ENCODE data around the gene SYN1.

SYN1 gene

DNA sequence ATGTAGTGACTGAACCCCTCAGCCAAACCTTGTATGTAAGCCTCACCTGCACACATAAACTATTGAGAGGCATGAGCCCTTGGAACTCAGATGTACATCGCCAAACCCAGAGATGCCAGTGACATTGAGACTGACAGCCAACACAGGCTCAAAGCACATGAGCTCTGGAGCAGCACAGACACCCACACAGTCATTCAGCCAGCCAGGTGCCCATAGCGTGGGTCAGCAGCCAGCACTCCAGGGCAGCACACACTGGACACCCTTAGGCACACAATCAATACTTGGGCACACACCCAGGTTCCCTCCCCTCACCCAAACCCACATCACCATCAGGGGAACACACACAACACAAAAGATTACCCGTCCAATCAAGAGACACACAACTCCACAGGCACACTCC lies 41.8 kb downstream of the SYN1 start:
- no peak for TF ChIP-seq NFIC (IDR thresholded peaks at IDR 0.05)
- no peak for TF ChIP-seq YY1 (IDR thresholded peaks at IDR 0.05; ENCODE audit: low read depth)
- TF ChIP-seq TCF12 (IDR thresholded peaks at IDR 0.05; ENCODE audit: low read depth), result no peak
- TF ChIP-seq EGR1 (IDR thresholded peaks at IDR 0.05), result no peak
- no peak for TF ChIP-seq TEAD4 (IDR thresholded peaks at IDR 0.05)
- TF ChIP-seq, protein P1, sequence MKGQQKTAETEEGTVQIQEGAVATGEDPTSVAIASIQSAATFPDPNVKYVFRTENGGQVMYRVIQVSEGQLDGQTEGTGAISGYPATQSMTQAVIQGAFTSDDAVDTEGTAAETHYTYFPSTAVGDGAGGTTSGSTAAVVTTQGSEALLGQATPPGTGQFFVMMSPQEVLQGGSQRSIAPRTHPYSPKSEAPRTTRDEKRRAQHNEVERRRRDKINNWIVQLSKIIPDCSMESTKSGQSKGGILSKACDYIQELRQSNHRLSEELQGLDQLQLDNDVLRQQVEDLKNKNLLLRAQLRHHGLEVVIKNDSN (IDR thresholded peaks at IDR 0.05), result no peak
- no peak for TF ChIP-seq CREB1 (IDR thresholded peaks at IDR 0.05; ENCODE audit: low read depth)
- TF ChIP-seq CEBPB (IDR thresholded peaks at IDR 0.05), result no peak
- TF ChIP-seq, protein P2, sequence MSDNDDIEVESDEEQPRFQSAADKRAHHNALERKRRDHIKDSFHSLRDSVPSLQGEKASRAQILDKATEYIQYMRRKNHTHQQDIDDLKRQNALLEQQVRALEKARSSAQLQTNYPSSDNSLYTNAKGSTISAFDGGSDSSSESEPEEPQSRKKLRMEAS (IDR thresholded peaks at IDR 0.05), result no peak
- no peak for TF ChIP-seq RAD21 (IDR thresholded peaks at IDR 0.05; ENCODE audit: low read depth)
- no peak for TF ChIP-seq TAF1 (IDR thresholded peaks at IDR 0.05; ENCODE audit: low read depth)
- TF ChIP-seq EP300 (IDR thresholded peaks at IDR 0.05; ENCODE audit: borderline replicate concordance), result no peak
- no peak for TF ChIP-seq ZBTB7A (IDR thresholded peaks at IDR 0.05; ENCODE audit: low read depth)
- TF ChIP-seq, protein P3, sequence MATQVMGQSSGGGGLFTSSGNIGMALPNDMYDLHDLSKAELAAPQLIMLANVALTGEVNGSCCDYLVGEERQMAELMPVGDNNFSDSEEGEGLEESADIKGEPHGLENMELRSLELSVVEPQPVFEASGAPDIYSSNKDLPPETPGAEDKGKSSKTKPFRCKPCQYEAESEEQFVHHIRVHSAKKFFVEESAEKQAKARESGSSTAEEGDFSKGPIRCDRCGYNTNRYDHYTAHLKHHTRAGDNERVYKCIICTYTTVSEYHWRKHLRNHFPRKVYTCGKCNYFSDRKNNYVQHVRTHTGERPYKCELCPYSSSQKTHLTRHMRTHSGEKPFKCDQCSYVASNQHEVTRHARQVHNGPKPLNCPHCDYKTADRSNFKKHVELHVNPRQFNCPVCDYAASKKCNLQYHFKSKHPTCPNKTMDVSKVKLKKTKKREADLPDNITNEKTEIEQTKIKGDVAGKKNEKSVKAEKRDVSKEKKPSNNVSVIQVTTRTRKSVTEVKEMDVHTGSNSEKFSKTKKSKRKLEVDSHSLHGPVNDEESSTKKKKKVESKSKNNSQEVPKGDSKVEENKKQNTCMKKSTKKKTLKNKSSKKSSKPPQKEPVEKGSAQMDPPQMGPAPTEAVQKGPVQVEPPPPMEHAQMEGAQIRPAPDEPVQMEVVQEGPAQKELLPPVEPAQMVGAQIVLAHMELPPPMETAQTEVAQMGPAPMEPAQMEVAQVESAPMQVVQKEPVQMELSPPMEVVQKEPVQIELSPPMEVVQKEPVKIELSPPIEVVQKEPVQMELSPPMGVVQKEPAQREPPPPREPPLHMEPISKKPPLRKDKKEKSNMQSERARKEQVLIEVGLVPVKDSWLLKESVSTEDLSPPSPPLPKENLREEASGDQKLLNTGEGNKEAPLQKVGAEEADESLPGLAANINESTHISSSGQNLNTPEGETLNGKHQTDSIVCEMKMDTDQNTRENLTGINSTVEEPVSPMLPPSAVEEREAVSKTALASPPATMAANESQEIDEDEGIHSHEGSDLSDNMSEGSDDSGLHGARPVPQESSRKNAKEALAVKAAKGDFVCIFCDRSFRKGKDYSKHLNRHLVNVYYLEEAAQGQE (IDR thresholded peaks at IDR 0.05; ENCODE audit: low read depth), result no peak
- no peak for TF ChIP-seq FOXM1 (IDR thresholded peaks at IDR 0.05; ENCODE audit: borderline replicate concordance, low read depth)

DNA sequence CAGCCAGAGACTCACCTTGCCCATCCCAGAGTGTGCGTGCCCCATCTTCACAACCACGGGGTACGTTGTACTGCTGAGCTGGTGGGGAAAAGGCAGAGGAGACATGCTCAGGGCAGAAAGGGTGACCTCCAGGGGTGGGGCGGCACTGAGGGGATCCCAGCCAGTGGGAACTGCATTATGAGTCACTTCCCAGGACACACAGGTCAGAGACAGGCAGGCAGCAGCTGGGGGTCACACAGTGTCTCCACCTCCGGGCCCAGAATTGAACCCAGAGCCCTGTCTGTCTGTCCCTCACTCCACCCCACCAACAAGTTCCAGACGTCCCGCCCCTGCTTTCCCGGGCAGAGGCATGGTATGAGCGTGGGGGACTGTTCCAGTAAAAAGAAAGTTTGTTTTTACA lies 42.2 kb downstream of the SYN1 start:
- TF ChIP-seq, protein P1 (IDR thresholded peaks at IDR 0.05), result no peak
- TF ChIP-seq NFIC (IDR thresholded peaks at IDR 0.05), result no peak
- no peak for TF ChIP-seq TEAD4 (IDR thresholded peaks at IDR 0.05)
- no peak for TF ChIP-seq RAD21 (IDR thresholded peaks at IDR 0.05; ENCODE audit: low read depth)
- TF ChIP-seq EGR1 (IDR thresholded peaks at IDR 0.05), result no peak
- no peak for TF ChIP-seq CREB1 (IDR thresholded peaks at IDR 0.05; ENCODE audit: low read depth)
- TF ChIP-seq FOXM1 (IDR thresholded peaks at IDR 0.05; ENCODE audit: borderline replicate concordance, low read depth), result no peak
- TF ChIP-seq YY1 (IDR thresholded peaks at IDR 0.05; ENCODE audit: low read depth), result no peak
- no peak for TF ChIP-seq TAF1 (IDR thresholded peaks at IDR 0.05; ENCODE audit: low read depth)
- no peak for TF ChIP-seq EP300 (IDR thresholded peaks at IDR 0.05; ENCODE audit: borderline replicate concordance)
- TF ChIP-seq, protein P2 (IDR thresholded peaks at IDR 0.05), result no peak
- TF ChIP-seq TCF12 (IDR thresholded peaks at IDR 0.05; ENCODE audit: low read depth), result no peak

DNA sequence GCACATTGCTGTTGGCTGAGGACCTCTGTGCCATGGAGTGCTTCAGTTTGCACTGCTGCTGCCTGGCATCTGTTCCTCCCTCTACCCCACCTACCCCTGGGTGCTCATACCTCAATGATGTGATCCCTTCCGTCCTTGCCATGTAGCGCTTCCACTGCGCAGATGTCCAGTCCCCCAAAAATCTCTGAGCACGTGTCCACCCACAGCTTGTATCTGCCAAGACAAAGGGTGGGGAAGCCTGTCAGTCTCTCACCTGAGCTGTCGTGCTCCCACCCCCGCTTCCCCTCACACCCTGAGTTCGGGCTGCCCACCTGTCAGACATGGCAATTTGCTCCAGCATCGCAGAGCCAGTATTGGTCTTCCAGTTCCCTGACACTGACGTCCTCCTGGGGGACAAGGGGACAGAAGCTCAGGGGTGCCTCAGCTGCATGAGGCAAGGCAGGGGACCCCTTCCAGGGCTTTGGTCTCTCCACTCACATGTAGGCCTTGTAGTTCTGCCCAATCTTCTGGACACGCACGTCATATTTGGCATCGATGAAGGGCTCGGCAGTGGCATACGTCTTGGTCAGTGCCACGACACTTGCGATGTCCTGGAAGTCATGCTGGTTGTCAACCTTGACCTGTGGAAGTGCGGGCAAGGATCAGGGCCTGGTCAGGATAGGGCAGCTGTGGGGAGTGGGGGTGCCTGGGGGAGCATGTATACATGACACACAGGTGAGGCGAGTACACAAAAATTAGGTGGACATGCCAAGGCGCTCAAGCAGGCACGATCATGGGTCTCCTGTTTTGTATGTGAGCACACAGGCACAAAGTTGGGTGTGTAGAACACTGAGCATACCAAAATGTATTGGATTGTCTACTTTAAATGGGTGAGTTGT lies 43.4 kb downstream of the SYN1 start:
- TF ChIP-seq RAD21 (IDR thresholded peaks at IDR 0.05; ENCODE audit: low read depth), result no peak
- no peak for TF ChIP-seq TEAD4 (IDR thresholded peaks at IDR 0.05)
- no peak for TF ChIP-seq TAF1 (IDR thresholded peaks at IDR 0.05; ENCODE audit: low read depth)
- TF ChIP-seq, protein P3 (IDR thresholded peaks at IDR 0.05; ENCODE audit: low read depth), result no peak
- TF ChIP-seq CEBPB (IDR thresholded peaks at IDR 0.05), result no peak
- TF ChIP-seq, protein P2 (IDR thresholded peaks at IDR 0.05), result no peak
- no peak for TF ChIP-seq EP300 (IDR thresholded peaks at IDR 0.05; ENCODE audit: borderline replicate concordance)
- TF ChIP-seq CREB1 (IDR thresholded peaks at IDR 0.05; ENCODE audit: low read depth), result no peak
- TF ChIP-seq TCF12 (IDR thresholded peaks at IDR 0.05; ENCODE audit: low read depth), result no peak
- no peak for TF ChIP-seq NFIC (IDR thresholded peaks at IDR 0.05)
- no peak for TF ChIP-seq ZBTB7A (IDR thresholded peaks at IDR 0.05; ENCODE audit: low read depth)
- no peak for TF ChIP-seq EGR1 (IDR thresholded peaks at IDR 0.05)
- TF ChIP-seq, protein P1 (IDR thresholded peaks at IDR 0.05), result no peak
- no peak for TF ChIP-seq FOXM1 (IDR thresholded peaks at IDR 0.05; ENCODE audit: borderline replicate concordance, low read depth)
- no peak for TF ChIP-seq YY1 (IDR thresholded peaks at IDR 0.05; ENCODE audit: low read depth)

DNA sequence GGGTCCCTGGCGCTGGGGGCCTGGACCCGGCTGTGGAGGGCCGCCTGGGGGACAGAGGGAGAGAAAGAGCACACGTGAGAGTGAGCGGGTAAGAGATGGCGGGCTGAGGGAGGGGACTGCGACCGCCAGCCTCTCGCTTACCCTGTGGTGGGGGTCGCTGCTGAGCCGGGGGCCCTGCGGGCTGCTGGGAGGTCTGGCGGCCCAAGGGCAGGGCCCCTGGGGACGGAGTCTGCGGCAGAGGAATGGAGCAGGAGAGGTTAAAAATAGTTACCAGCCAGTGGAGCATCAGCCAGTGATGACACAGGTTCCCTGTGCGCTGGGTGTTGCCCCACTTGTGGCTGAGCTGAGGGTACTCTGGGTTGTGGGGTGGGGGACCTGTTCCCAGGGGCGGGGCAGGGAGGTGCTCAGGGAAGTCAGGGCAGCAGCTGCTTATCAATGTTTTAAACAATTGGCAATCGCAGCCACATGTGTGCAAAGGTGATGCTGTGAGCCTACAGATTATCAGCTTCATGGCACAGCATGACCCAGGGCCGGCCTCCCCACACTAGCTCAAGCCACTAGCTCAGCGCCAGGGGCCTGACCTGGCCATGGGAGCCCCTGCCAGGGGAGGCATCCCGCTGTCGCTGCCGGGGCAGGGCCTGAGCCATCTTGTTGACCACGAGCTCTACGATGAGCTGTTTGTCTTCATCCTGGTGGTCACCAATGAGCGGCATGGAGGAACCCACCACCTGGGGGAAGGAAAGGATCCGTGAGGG lies 44.9 kb downstream of the SYN1 start:
- no peak for TF ChIP-seq YY1 (IDR thresholded peaks at IDR 0.05; ENCODE audit: low read depth)
- TF ChIP-seq TEAD4 (IDR thresholded peaks at IDR 0.05), result no peak
- no peak for TF ChIP-seq FOXM1 (IDR thresholded peaks at IDR 0.05; ENCODE audit: borderline replicate concordance, low read depth)
- TF ChIP-seq EP300 (IDR thresholded peaks at IDR 0.05; ENCODE audit: borderline replicate concordance), result no peak
- TF ChIP-seq, protein P3 (IDR thresholded peaks at IDR 0.05; ENCODE audit: low read depth), result no peak
- TF ChIP-seq, protein P2 (IDR thresholded peaks at IDR 0.05), result no peak
- TF ChIP-seq, protein P1 (IDR thresholded peaks at IDR 0.05), result no peak
- no peak for TF ChIP-seq ZBTB7A (IDR thresholded peaks at IDR 0.05; ENCODE audit: low read depth)
- TF ChIP-seq NFIC (IDR thresholded peaks at IDR 0.05), result no peak
- no peak for TF ChIP-seq TCF12 (IDR thresholded peaks at IDR 0.05; ENCODE audit: low read depth)
- TF ChIP-seq RAD21 (IDR thresholded peaks at IDR 0.05; ENCODE audit: low read depth), result no peak
- no peak for TF ChIP-seq EGR1 (IDR thresholded peaks at IDR 0.05)
- TF ChIP-seq CREB1 (IDR thresholded peaks at IDR 0.05; ENCODE audit: low read depth), result no peak
- no peak for TF ChIP-seq TAF1 (IDR thresholded peaks at IDR 0.05; ENCODE audit: low read depth)
- no peak for TF ChIP-seq CEBPB (IDR thresholded peaks at IDR 0.05)

Data from Ishikawa (cell line).